HG03520 (cell line): ENCODE measurements around the gene ZNF611.
"Not testable (repeated sequence)": the region's sequence is repeated elsewhere in the genome, so short reads cannot be mapped to it uniquely, and the experiment has no call there.

Source experiments
- ATAC-seq: cut with Tn5 transposase; IDR thresholded peaks from one replicate; pipeline ENCODE4 v1.9.1; 2021; ENCODE audit warnings: mild to moderate bottlenecking, moderate library complexity; ENCODE audit not compliant: unreplicated experiment

ZNF611 gene

GRCh38 chr19:52734893-52735661 is at the start of gene ZNF611:
Gene ZNF611, minus strand, starts transcription at chr19:52735044. Its CDS starts 19,150 bp downstream, at chr19:52715894.
- peak; percentile 82 for ATAC-seq

GRCh38 chr19:52782864-52783263 is 48.0 kb upstream of the ZNF611 start:
- not testable (repeated sequence) for ATAC-seq

GRCh38 chr19:52778811-52779210 is 44.0 kb upstream of the ZNF611 start:
- ATAC-seq, result no peak

- ATAC-seq, result not testable (repeated sequence)
Observed at GRCh38 chr19:52756447-52756846, 21.6 kb upstream of the ZNF611 start.

GRCh38 chr19:52749780-52750179 is 14.9 kb upstream of the ZNF611 start:
- no peak for ATAC-seq

- ATAC-seq, result no peak
Observed at GRCh38 chr19:52748336-52748950, 13.6 kb upstream of the ZNF611 start.

- not testable (repeated sequence) for ATAC-seq
Observed at GRCh38 chr19:52745919-52746318, 11.1 kb upstream of the ZNF611 start.

GRCh38 chr19:52743091-52743490 is 8.2 kb upstream of the ZNF611 start:
- no peak for ATAC-seq

GRCh38 chr19:52742516-52742915 is 7.7 kb upstream of the ZNF611 start:
- no peak for ATAC-seq

- ATAC-seq, result no peak
Observed at GRCh38 chr19:52741951-52742485, 7.2 kb upstream of the ZNF611 start.

- not testable (repeated sequence) for ATAC-seq
Observed at GRCh38 chr19:52741371-52741770, 6.5 kb upstream of the ZNF611 start.

- no peak for ATAC-seq
Observed at GRCh38 chr19:52739576-52739975, 4.7 kb upstream of the ZNF611 start.

- ATAC-seq, result no peak
Observed at GRCh38 chr19:52735734-52736133, 890 bp upstream of the ZNF611 start.

GRCh38 chr19:52734331-52734892 is 432 bp downstream of the ZNF611 start:
- peak; percentile 21 for ATAC-seq

- not testable (repeated sequence) for ATAC-seq
Observed at GRCh38 chr19:52726051-52726450, 8.8 kb downstream of the ZNF611 start.

GRCh38 chr19:52725528-52725961 is 9.3 kb downstream of the ZNF611 start:
- no peak for ATAC-seq

- no peak for ATAC-seq
Observed at GRCh38 chr19:52724701-52725514, 9.9 kb downstream of the ZNF611 start.

- not testable (repeated sequence) for ATAC-seq
Observed at GRCh38 chr19:52723907-52724598, 10.8 kb downstream of the ZNF611 start.

- no peak for ATAC-seq
Observed at GRCh38 chr19:52722062-52723003, 12.5 kb downstream of the ZNF611 start.
